HG03064 (cell line): ENCODE results near the gene ATP2C2.
"Not testable (repeated sequence)": the region's sequence is repeated elsewhere in the genome, so short reads cannot be mapped to it uniquely, and the experiment has no call there.

Experiments
- ATAC-seq: cut with Tn5 transposase; IDR thresholded peaks from one replicate; pipeline ENCODE4 v1.9.1; 2021; ENCODE audit warnings: low read depth; ENCODE audit not compliant: unreplicated experiment

ATP2C2 gene

DNA sequence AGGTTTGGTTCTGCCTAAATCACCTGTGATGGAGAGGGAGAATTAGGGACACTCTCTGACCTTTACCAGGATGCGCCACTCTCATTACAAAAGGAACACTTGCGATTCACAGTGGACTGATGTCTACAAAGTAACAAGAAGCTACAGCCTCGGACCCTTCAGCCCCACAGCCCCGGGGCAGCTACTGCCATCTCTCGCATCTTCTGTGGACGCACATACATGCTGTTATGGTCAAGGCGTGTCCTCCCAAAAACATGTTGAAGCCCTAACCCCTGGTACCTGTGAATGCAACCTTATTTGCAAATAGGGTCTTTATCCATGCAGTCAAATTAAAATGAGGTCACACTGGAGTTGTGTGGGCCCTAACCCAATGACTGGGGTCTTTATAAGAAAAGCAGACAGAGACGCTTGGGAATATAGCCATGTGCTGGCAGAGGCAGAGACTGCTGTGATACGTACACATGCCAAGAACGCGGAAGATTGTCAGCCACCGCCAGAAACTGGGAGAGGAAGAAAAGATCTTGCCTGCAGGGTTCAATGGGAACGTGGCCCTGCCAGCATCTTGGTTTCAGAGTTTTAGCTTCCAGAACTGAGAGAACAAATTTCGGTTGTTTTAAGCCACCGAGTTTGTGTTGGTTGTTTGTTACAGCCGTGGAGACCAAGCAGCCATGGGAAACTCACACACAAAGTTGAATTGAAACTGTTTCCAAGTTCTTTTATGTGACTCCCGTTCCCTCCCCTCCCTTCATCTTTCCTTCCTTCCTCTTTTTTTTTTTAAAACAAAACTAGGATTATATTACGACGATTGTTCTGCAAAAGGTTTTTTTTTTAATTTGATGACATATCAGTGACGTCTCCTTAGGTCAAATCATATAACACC is 23.1 kb downstream of the ATP2C2 start:
- no peak for ATAC-seq

DNA sequence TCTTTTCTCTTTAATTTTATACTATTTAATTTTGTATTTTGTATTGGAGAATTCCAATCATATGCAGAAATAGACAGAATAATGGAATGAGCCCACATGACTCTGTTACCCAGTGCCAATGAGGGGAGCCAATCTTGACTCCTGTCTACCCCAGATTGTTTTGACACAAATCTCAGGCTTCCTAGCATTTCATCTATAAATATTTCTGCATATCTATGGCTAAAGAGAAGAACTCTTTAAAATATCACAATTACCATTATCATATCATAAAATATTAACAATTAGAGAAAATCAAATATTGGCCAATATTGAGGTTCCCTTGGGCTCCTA is 23.7 kb downstream of the ATP2C2 start:
- no peak for ATAC-seq

GRCh38 chr16:84396082-84396481 is 27.7 kb downstream of the ATP2C2 start:
- not testable (repeated sequence) for ATAC-seq

- no peak for ATAC-seq
These were observed 28.2 kb downstream of the ATP2C2 start for GRCh38 chr16:84396537-84397008.

DNA sequence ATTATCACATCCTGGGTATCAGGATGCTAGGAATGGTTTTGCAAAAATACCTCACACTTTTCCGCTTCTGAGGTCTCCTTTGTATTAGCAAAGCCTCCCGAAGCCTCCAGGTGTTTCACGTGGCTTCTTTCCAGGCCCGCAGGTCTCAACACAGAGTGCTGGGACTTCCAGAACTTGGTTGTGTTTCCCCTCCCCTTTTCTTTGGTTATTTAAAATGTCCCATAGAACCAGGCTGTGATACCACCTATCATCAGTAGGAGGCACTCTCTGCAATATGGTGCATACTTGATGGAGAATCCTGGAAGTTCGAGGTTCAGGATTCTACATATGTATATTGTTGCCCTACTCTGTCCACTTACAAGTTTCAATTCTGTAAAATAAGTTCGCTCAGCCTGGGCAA is 28.8 kb downstream of the ATP2C2 start:
- no peak for ATAC-seq

DNA sequence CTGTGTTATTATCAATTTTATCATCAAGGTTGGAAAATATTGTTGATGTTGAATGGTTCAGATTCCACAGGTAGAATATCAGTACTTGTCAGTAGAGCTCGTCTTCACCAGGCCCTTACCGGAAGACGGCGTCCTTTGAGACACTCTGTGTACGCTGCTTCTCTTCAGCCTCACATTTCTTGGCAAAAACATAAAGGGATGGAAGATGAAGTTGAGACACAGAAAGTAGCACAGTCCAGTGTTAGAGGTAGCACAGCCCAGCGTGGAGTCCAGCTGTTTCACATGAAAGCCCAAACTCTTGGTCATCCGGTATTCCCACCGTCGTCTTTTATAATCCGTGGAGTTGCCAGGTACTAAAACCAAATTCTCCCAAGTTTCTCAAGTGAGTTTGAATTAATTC is 30.4 kb downstream of the ATP2C2 start:
- no peak for ATAC-seq

GRCh38 chr16:84399912-84400311 is 31.6 kb downstream of the ATP2C2 start:
- ATAC-seq: not testable (repeated sequence)

DNA sequence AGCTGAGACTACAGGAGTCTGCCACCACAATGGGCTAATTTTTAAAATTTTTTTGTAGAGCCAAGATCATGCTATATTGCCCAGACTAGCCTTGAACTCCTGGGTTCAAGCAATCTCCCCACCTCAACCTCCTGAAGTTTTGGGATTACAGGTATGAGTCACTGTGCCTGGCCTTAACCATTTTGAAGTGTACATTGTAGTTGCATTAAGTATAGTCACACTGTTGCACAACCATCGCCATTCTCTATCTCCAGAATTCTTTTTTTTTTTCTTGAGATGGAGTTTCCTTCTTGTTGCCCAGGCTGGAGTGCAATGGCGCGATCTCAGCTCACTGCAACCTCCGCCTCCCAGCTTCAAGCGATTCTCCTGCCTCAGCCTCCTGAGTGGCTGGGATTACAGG is 35.1 kb downstream of the ATP2C2 start:
- ATAC-seq: not testable (repeated sequence)

- ATAC-seq: no peak
These were observed 36.0 kb downstream of the ATP2C2 start for GRCh38 chr16:84404324-84404723.

DNA sequence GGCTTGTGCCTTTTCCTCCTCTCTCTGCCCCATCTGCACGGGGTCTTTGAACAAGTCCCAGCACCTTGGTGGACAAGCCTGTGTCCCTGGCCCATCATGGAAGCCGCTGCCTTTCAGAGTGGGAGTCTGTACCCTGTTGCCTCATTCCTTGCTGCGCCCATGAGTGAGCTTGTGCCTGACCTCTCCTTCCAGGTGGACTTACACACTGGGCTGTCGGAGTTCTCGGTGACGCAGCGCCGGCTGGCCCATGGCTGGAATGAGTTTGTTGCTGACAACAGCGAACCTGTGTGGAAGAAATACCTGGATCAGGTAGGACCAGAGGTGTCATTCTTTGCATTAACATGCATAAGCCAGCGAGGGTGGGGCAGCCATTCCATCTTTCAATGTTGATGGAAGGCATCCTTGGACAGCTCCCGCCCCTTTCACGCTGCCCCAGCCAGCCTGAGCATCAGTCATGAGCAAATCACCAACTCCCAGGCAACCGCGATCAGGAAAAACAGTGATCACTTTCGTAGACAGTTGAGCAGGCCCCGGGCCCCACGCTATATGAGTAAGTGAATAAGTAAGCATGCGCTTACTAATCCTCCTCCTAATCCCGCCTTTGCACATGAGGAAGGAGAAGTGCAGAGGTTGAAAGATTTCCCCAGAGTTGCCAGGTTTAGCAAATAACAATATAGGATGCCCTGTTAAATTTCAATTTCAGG is 36.8 kb downstream of the ATP2C2 start:
- no peak for ATAC-seq

GRCh38 chr16:84406006-84406963 is 37.9 kb downstream of the ATP2C2 start:
- no peak for ATAC-seq

GRCh38 chr16:84407588-84408313 is 39.4 kb downstream of the ATP2C2 start:
- no peak for ATAC-seq

GRCh38 chr16:84408314-84408690 is 40.0 kb downstream of the ATP2C2 start:
- ATAC-seq: no peak

GRCh38 chr16:84408856-84409255 is 40.5 kb downstream of the ATP2C2 start:
- no peak for ATAC-seq

DNA sequence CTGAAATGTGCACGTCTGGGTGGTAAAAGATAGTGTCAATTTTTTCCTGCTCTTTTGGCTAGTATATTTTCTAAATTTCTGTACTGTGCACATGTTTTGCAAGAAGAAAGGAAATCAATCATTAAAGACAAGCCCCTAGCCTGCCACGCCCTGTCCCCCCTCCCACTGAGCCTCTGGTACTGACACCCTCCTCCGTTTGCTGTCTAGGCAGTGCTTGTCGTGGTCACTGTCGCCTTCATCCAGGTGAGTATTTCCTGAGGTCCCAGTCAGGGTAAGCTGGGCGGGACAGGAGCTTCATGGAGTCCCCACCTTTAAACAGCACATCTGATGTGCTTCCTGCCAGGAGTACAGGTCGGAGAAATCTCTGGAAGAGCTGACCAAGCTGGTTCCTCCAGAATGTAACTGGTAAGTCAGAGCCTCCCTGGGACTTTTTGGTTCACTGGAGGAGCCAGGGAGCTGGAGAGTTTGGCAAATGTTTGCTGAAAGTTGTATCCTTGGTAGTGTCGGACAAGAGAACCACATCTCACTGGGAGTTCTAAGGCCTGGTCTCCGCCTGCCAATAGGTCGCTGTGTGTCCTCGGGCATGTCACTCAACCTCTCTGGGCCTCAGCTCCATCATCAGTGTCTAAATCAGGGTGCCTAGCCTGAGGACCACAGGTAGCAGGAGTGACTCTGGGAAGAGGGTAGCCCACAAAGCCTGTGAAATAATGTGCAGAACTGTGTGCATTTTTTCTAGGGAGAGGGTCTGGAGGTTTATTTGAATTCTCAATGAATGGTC is 42.2 kb downstream of the ATP2C2 start:
- no peak for ATAC-seq

GRCh38 chr16:84411768-84412167 is 43.4 kb downstream of the ATP2C2 start:
- ATAC-seq: no peak

- ATAC-seq: no peak
These were observed 43.9 kb downstream of the ATP2C2 start for GRCh38 chr16:84412262-84412661.

DNA sequence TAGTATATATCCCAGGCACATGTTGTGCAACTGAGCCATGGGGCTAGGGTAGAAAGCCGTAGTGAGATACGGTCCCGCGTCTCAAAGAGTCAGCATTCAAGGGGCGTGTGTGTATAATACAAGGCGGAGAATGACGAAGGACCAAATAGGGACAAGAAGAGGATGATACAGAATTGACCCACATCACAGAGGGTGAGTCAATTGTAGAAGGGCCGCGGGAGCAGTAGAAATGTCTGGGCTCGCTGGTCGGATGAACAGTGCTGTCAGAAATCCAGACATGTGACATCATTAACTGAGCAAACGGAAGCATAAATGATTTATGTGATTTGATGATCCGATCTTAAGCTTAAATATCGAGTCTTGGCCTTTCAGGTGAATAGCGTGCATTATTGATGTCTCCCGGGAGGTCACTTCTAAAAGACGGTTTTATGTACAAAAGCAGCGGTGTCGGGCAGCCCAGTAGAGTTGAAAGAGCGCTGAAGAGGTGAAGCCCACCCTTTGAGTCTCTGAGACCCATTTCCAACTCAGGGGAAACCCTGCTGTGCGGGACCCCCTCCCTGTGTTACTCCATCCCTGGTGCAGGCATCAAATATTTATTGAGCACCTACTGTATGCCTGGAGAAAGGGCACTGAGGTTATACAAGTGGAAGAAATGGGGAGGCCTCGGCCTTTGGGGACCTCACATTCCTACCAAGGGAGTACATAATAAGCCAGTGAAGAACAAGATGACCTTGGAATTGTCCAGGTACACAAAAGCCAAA is 45.1 kb downstream of the ATP2C2 start:
- ATAC-seq: no peak
